ENCODE data around the gene DCC. TPM values are rescaled to one million over a fixed set of nuclear protein-coding genes. Genes with fewer than 3 reads are reported as not detected.

Gene DCC
- polyA plus RNA-seq, 1 experiment, result 0.67 TPM

DNA sequence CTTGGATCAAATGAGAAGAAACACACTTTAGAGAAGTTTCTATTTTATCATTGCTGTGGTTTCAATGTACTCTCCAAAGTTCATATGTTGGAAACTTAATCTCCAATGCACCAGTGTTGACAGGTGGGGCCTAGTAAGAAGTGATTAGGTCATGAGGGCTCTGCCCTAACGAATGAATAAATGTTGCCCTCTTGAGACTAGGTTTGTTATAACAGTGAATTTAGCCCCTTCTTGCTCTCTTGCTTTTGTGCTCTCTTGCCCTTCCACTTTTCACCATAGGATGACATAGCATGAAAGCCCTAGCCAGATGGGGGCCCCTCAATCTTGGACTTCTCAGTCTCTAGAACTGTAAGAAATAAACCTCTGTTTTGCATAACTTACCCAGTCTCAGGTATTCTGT lies 664.8 kb downstream of the DCC start:
- no peak for DNase-seq (ENCODE audit: low read depth, low spot score)
- Histone ChIP-seq H3K9me3 (ENCODE audit: control insufficient read depth, insufficient read depth, low read length) (no peaks in the 10 kb centered on the region; the same call in 1 of the 2 replicates), H3K4me3 (ENCODE audit: low read depth, low read length) (no peak overlapping the region), H3K27ac (ENCODE audit: low read depth, low read length) (no peak overlapping the region), H3K27me3 (ENCODE audit: control insufficient read depth, insufficient read depth, low read length) (no peaks in the 10 kb centered on the region)
- POLR2A ChIA-PET, result no interaction called here
- TF ChIP-seq, protein P1, sequence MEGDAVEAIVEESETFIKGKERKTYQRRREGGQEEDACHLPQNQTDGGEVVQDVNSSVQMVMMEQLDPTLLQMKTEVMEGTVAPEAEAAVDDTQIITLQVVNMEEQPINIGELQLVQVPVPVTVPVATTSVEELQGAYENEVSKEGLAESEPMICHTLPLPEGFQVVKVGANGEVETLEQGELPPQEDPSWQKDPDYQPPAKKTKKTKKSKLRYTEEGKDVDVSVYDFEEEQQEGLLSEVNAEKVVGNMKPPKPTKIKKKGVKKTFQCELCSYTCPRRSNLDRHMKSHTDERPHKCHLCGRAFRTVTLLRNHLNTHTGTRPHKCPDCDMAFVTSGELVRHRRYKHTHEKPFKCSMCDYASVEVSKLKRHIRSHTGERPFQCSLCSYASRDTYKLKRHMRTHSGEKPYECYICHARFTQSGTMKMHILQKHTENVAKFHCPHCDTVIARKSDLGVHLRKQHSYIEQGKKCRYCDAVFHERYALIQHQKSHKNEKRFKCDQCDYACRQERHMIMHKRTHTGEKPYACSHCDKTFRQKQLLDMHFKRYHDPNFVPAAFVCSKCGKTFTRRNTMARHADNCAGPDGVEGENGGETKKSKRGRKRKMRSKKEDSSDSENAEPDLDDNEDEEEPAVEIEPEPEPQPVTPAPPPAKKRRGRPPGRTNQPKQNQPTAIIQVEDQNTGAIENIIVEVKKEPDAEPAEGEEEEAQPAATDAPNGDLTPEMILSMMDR (IDR thresholded peaks at IDR 0.05; ENCODE audit: low read depth, low read length), result no peak
- CTCF ChIA-PET, result no interaction called here

DNA sequence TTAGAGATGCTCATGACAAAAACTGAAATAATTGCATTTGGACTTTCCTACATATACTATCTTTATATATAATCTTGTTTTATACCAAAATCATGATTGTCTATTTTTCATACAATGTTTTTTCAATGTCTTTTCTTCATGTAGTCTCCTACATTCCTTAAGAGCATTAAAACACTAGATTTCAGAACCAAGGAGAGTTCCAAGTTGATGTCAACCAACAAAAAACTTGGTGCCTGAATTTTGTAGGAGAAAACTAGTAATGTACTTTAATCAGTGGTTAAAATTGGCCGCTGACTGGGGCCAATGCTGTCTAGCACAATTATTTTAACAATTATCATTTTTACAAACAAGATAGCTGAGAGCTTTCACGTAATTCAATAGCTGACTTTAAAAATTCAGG lies 678.8 kb downstream of the DCC start:
- H3K9me3 ChIP-seq (ENCODE audit: control insufficient read depth, insufficient read depth, low read length), result no peaks in the 10 kb centered on the region; the same call in 1 of the 2 replicates
- ChIA-PET POLR2A (no interaction called here), CTCF (no interaction called here)
- no peak overlapping the region for H3K4me3 ChIP-seq (ENCODE audit: low read depth, low read length)
- H3K27me3 ChIP-seq (ENCODE audit: control insufficient read depth, insufficient read depth, low read length), result no peaks in the 10 kb centered on the region
- no peak for DNase-seq (ENCODE audit: low read depth, low spot score)
- H3K27ac ChIP-seq (ENCODE audit: low read depth, low read length), result no peak overlapping the region
- TF ChIP-seq, protein P1 (IDR thresholded peaks at IDR 0.05; ENCODE audit: low read depth, low read length), result no peak

DNA sequence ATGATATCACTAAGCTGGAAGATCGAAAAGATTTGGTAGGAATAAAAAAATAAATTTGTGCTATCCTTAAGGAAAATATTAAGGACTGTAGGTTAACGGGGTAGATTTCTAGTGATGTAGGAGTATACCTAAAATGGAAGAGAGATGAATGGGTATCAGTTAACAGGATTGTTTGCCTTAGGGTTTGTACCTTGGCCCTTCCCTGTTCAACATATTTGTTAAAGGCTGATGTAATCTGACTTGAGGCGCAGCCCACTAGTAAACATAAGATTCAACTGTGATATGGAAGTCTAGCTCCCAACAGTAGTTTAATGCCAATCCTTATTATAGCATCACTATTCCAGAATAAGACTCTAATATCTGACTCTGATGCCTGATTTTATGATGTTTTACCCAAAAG lies 685.2 kb downstream of the DCC start:
- POLR2A ChIA-PET, result no interaction called here
- Histone ChIP-seq H3K27me3 (ENCODE audit: control insufficient read depth, insufficient read depth, low read length) (no peaks in the 10 kb centered on the region), H3K27ac (ENCODE audit: low read depth, low read length) (no peak overlapping the region), H3K4me3 (ENCODE audit: low read depth, low read length) (no peak overlapping the region), H3K9me3 (ENCODE audit: control insufficient read depth, insufficient read depth, low read length) (no peaks in the 10 kb centered on the region)
- no peak for DNase-seq (ENCODE audit: low read depth, low spot score)
- TF ChIP-seq, protein P1 (IDR thresholded peaks at IDR 0.05; ENCODE audit: low read depth, low read length), result no peak
- CTCF ChIA-PET, result no interaction called here

DNA sequence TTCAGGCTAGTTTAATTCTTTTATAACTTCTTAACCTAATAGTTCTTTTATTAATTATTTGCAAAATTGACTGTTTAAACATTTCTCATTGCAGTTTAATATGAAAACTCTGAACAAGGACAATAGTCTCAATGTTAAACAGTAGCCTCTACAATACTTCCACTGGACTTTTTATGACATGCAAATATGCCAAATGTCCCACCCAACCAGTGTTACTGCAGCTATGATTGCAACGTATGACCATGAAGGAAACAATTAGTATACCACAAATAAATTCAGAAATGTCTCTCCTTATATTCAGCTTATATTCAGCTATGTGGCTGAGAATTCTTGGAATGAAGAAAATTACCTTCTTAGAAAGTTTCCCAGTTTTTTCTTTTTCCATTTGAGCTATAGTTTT lies 688.6 kb downstream of the DCC start:
- no peak overlapping the region for H3K27ac ChIP-seq (ENCODE audit: low read depth, low read length)
- TF ChIP-seq, protein P1 (IDR thresholded peaks at IDR 0.05; ENCODE audit: low read depth, low read length), result no peak
- no peaks in the 10 kb centered on the region for H3K27me3 ChIP-seq (ENCODE audit: control insufficient read depth, insufficient read depth, low read length)
- H3K4me3 ChIP-seq (ENCODE audit: low read depth, low read length), result no peak overlapping the region
- H3K9me3 ChIP-seq (ENCODE audit: control insufficient read depth, insufficient read depth, low read length), result 0 out of 2 replicates have a peak, but pooled peaks cover 3% of the 10 kb centered on the region
- CTCF ChIA-PET, result no interaction called here
- no peak for DNase-seq (ENCODE audit: low read depth, low spot score)
- POLR2A ChIA-PET, result no interaction called here

DNA sequence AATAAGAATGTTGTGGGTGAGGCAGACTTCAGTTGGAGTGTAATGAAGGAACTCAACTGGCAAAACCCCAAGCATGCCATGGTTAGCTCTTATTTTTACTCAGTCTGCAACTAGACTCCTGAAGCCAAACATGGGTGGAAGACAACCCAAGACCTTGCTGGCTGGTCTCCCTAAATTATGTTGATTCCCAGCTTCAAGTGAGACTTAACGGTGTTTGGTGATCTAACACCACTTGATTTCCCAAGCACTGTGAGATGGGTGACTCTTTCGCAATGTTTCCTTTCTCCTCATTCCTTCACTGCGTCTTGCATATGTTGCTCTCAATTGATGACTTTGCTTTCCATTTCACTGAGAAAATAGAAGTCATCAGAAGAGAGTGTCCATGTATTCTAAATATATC lies 693.1 kb downstream of the DCC start:
- Histone ChIP-seq H3K27ac (ENCODE audit: low read depth, low read length) (no peak overlapping the region), H3K4me3 (ENCODE audit: low read depth, low read length) (no peak overlapping the region), H3K9me3 (ENCODE audit: control insufficient read depth, insufficient read depth, low read length) (0 out of 2 replicates have a peak, but pooled peaks cover 3% of the 10 kb centered on the region), H3K27me3 (ENCODE audit: control insufficient read depth, insufficient read depth, low read length) (no peaks in the 10 kb centered on the region)
- CTCF ChIA-PET, result no interaction called here
- TF ChIP-seq, protein P1 (IDR thresholded peaks at IDR 0.05; ENCODE audit: low read depth, low read length), result no peak
- no peak for DNase-seq (ENCODE audit: low read depth, low spot score)
- POLR2A ChIA-PET, result no interaction called here

Measured in AG04450 (cell line).